Measurements from ENCODE around the gene CNTFR. TPM values are rescaled to one million over a fixed set of nuclear protein-coding genes. Genes with fewer than 3 reads are reported as not detected.
"Not testable (repeated sequence)": the region's sequence is repeated elsewhere in the genome, so short reads cannot be mapped to it uniquely, and the experiment has no call there.

Gene CNTFR
- total RNA-seq, 1 donor from 2014 or later: 14.0 TPM

DNA sequence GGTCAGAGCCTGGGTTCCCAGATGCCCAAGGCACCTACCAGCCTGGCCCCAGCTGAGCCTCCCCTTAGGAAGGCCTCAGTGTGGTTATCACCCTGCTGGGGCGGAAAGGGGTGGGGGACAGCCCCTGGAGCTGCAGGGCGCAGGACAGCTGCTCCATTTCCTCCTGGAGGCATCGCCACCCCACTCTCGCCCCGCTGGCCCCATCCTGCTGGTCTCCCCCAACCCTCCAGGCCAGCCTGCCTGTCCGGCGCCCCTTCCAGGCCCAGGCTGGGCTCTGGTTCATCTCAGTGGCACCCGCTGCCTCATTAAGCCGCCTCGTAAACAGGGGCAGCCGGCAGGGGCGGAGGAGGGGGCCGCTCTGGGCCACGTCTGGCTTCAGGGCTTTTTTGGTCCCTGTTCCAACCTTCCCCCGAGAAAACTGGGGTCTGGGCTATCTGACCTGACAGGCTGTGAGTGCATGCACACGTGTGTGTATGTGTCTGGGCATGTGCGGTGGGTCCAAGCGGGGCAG lies 36.0 kb downstream of the CNTFR start:
- DNase-seq: no peak

DNA sequence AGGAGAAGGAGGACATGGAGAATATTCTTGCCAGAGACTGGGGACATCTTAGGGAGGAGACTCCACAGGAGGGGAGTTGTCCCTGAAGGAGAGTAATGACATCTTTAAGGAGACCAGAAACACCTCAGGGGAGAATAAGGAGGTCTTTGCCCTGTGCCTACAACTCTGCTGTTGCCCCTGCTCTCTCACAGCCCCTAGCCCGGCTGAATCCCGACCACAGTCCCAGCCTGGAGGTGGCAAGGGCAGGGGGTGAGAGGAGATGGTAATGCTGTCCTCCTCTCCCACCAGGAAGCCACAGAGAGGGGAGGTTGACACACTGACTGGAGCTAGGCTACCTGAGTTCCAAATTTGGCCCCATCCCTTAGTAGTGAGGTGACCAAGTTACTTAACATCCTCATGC lies 36.5 kb downstream of the CNTFR start:
- no peak for DNase-seq

GRCh38 chr9:34552606-34552981 lies 36.9 kb downstream of the CNTFR start:
- DNase-seq: no peak

- no peak for DNase-seq
These were observed 37.5 kb downstream of the CNTFR start for GRCh38 chr9:34551751-34552605.

- DNase-seq: no peak
These were observed 38.7 kb downstream of the CNTFR start for GRCh38 chr9:34550681-34551270.

DNA sequence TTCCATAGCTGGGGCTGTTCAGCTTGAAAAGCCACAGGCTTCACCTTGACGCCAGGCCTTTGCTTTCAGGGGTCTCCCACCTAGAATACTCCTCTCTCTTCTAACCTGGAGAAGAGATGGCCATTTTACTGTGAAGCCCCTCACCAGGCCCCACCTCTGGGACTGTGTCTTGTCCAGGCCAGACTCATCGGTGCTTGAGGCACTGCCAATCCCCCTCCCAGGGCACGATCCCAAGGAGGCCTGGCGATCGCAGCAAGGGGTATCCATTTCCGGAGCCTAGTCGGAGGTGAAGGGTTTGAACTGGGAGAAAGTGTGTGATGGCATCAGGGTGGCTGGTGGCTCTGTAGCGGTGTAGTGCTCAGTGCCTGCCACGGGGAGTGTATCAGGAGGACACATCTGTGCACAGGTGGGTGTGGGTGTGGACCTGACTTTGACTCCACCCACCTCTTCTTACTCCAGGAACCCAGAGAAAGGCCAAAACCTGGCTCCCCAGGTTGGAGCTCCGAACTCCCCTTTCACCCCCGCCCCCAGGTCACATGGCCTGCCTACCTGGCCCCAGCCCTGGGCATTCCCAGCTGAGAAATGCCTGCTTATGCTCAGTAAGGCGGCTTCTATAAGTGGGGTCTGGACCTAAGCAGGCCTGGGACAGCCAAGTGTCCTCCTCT lies 39.4 kb downstream of the CNTFR start:
- no peak for DNase-seq

DNA sequence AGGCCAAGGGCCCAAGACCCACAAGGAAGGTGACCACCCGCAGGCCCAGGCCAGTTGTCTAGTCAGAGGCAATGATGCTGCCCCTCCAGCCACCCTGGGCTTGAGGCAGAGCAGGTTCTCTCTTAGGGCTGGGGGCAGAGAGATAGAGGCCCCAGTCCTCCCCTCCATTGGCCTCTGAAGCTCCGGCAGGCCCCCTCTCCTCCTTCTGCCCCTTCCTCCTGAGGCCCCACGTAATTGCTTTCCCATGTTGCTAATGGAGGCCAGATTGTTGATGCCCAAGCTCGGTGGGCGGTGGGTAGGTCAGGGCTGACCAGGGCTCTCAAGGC lies 40.2 kb downstream of the CNTFR start:
- no peak for DNase-seq

GRCh38 chr9:34547960-34548611 lies 41.4 kb downstream of the CNTFR start:
- peak; percentile 71 for DNase-seq

DNA sequence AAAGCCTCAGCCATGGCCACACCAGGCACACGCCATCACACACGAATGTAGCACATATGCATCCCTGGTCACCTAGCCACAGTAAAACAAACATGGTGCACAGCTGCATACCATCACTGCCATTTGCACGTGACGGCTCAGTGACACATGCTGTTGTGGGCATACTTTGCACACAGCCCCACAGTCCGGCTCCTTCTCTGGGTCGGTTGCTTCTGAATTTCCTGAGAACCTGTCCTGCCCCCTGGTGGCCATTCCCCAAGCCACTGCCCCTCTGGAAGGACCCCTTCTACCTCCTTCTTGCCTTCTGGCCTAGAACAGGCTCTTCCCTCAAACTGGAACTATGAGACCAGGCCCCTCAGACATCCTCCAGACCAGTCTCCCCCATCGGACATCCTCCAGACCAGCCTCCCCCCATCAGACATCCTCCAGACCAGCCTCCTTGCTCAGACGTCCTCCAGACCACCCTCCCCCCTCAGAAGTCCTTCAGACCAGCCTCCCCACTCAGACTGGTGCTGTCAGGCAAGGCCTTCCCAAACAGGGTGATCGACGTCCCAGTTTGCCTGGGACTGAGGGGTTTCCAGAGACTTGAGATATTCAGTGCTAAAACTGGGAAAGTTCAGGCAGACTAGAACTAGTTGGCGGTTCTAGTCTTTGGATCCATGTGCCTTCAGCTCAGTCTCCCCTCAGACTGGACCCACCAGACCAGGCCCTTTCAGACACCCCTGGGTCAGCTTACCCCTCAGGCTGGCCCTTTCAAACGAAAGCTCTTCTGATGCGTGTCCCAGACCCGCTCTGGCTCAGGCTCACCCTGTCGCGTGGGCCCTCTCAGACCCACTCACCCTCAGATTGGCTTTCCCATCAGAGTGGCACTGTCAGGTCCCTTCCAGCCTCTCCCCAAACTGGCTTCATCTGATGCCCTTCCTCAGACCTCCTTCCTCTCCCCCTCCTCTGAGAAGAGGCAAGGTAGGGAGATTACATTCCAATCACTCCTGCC lies 42.4 kb downstream of the CNTFR start:
- peak; percentile 36 for DNase-seq

GRCh38 chr9:34546102-34546833 lies 43.3 kb downstream of the CNTFR start:
- DNase-seq: no peak

DNA sequence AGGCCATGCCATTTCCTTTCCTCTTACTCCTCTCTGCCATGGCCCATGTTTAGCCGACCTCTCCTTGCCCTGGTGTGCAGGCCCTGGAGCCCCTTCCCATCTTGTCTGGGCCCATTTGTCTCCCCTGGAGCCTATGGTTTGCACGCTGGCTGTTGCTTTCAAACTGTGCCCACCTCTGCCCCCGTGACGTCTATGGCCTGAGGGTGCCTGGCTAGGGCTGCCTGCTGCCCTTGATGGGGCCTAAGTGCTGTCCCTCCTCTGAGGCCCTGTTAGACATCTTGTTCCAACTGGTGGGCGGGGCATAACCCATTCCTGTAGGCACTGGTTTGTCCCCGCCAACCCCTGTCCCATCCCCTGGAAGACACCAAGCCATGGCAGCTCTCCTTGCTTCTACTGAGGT lies 44.0 kb downstream of the CNTFR start:
- DNase-seq: no peak

DNA sequence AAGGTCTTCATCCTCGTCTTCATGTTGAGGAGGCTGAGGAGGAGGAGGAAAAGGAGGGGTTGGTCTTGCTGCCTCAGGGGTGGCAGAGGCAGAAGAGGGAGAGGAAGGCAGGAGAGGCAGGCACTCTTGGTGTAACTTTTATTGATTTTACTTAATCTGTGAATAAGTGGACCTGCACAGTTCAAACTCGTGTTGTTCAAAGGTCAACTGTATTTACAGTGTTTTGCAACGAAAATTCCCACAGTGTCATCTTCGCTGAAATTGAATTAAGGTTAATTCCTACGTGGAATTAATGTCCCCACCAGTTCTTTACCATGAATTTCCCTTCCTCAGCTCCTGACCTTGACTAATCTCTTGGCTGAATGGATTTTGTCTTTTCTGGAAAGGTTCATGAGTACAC lies 45.5 kb downstream of the CNTFR start:
- no peak for DNase-seq

GRCh38 chr9:34541540-34541939 lies 48.0 kb downstream of the CNTFR start:
- DNase-seq: no peak

- no peak for DNase-seq
These were observed 48.7 kb downstream of the CNTFR start for GRCh38 chr9:34540827-34541226.

DNA sequence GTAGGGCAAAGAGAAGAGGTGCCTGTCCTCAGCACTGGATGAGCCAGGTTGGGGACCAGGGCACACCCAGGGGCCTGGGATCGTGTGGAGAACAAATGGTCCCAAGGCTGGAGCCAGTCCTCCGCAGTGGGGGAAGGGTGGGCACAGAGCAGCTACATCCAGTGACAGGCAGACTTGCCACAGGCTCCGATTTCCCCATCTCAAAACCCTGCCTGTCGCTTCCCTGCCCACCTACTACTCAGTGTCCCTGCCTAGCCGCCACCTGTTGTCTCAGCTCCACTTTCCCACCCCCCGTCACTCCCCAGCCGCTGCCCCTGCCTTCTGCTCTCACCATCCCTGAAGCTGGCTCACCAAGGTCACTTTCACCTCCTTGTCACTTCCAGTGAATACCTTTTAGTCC lies 52.8 kb downstream of the CNTFR start:
- DNase-seq: no peak

- not testable (repeated sequence) for DNase-seq
These were observed 57.5 kb downstream of the CNTFR start for GRCh38 chr9:34532041-34532440.

DNA sequence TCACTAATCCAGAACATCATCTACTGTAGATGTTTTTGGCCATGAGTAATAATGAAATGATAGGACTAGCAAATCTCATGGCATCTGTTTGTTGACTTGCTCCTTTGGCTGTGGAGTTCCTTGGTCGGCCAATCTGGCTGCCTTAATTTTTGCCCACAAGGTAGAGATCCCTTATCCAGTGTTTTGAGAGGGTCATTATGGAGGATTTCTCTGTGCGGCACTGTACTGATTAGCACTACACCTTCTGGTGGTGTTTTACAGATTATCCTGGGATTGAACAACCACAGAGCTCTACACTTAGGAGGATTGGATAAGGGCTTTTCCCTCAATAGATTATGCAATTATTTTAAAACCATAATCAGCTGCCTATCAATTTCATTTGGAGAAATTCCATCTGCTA lies 63.5 kb downstream of the CNTFR start:
- no peak for DNase-seq

GRCh38 chr9:34524349-34524748 lies 65.2 kb downstream of the CNTFR start:
- DNase-seq: no peak

GRCh38 chr9:34522971-34523797 lies 66.3 kb downstream of the CNTFR start, which contains the start of gene ENHO:
TSS of gene ENHO (minus strand) at chr9:34522990. CDS start at chr9:34521695, 1,295 bp downstream.
- peak; percentile 90 for DNase-seq

Data from occipital lobe (tissue), 2 donors.